ENCODE results near the gene IL26. TPM values are rescaled to one million over a fixed set of nuclear protein-coding genes. Genes with fewer than 3 reads are reported as not detected.

The IL26 gene
- total and polyA plus RNA-seq, 12 donors: not detected

GRCh38 chr12:68269779-68270178 lies 44.2 kb upstream of the IL26 start:
- intact Hi-C loops (cut with DNase I): no loop called here
- H3K27ac ChIP-seq: no peak overlapping the region
- H3K9me3 ChIP-seq (replicated peaks in 1 of 3): no peaks in the 10 kb centered on the region
- H3K4me1 ChIP-seq (replicated peaks in 1 of 2): no peaks in the 10 kb centered on the region
- H3K36me3 ChIP-seq (replicated peaks in 1 of 2): no peaks in the 10 kb centered on the region
- H3K27me3 ChIP-seq: no peaks in the 10 kb centered on the region
- TF ChIP-seq POLR2A (IDR thresholded peaks at IDR 0.05): no peak
- no peak for TF ChIP-seq CTCF (IDR thresholded peaks at IDR 0.05)
- no peak for DNase-seq
- H3K4me3 ChIP-seq: no peak overlapping the region
- WGBS, 4 donors: 84 to 98% (median 92%) methylated on average over 2 of the region's 2 CpGs

- H3K4me1 ChIP-seq (replicated peaks in 1 of 2): no peaks in the 10 kb centered on the region
- no peaks in the 10 kb centered on the region for H3K27me3 ChIP-seq
- H3K4me3 ChIP-seq: no peak overlapping the region
- no peak overlapping the region for H3K27ac ChIP-seq
- intact Hi-C loops (cut with DNase I): no loop called here
- no peaks in the 10 kb centered on the region for H3K36me3 ChIP-seq (replicated peaks in 1 of 2)
- TF ChIP-seq CTCF (IDR thresholded peaks at IDR 0.05): no peak
- no peak for TF ChIP-seq POLR2A (IDR thresholded peaks at IDR 0.05)
- no peaks in the 10 kb centered on the region for H3K9me3 ChIP-seq (replicated peaks in 1 of 3)
- DNase-seq: no peak
Observed at GRCh38 chr12:68268967-68269366, 43.4 kb upstream of the IL26 start.

- 79 to 87% (median 83%) methylated on average over 6 of the region's 6 CpGs for WGBS, 4 donors
Observed at GRCh38 chr12:68267892-68268396, 42.3 kb upstream of the IL26 start.

GRCh38 chr12:68264857-68265256 lies 39.2 kb upstream of the IL26 start:
- TF ChIP-seq CTCF (IDR thresholded peaks at IDR 0.05) (no peak), POLR2A (IDR thresholded peaks at IDR 0.05) (no peak)
- no peaks in the 10 kb centered on the region for H3K4me1 ChIP-seq (replicated peaks in 1 of 2)
- 83 to 94% (median 87%) methylated on average over 2 of the region's 2 CpGs for WGBS, 4 donors
- no peaks in the 10 kb centered on the region for H3K27me3 ChIP-seq
- H3K4me3 ChIP-seq: no peak overlapping the region
- no peak for DNase-seq
- intact Hi-C loops (cut with DNase I): no loop called here
- no peaks in the 10 kb centered on the region for H3K36me3 ChIP-seq (replicated peaks in 1 of 2)
- no peaks in the 10 kb centered on the region for H3K9me3 ChIP-seq (replicated peaks in 1 of 3)
- no peak overlapping the region for H3K27ac ChIP-seq

More at GRCh38 chr12:68267892-68268396, 42.3 kb upstream of the IL26 start:
- Histone ChIP-seq H3K9me3 (replicated peaks in 1 of 3) (no peaks in the 10 kb centered on the region), H3K27me3 (no peaks in the 10 kb centered on the region), H3K27ac (no peak overlapping the region), H3K4me1 (replicated peaks in 1 of 2) (no peaks in the 10 kb centered on the region), H3K4me3 (no peak overlapping the region), H3K36me3 (replicated peaks in 1 of 2) (no peaks in the 10 kb centered on the region)
- TF ChIP-seq CTCF (IDR thresholded peaks at IDR 0.05) (no peak), POLR2A (IDR thresholded peaks at IDR 0.05) (no peak)
- intact Hi-C loops (cut with DNase I): no loop called here
- DNase-seq: no peak

All from adrenal gland (tissue), 12 donors.